ENCODE data around the gene PRTFDC1.

Gene PRTFDC1

GRCh38 chr10:24885551-24886289, 66.7 kb downstream of the PRTFDC1 start:
- DNase-seq (ENCODE audit: low read depth) = no peak
- no peak overlapping the region for H3K4me3 ChIP-seq (ENCODE audit: low read depth, low read length)
- TF ChIP-seq CTCF (IDR thresholded peaks at IDR 0.05; ENCODE audit: low read depth, low read length) (no peak), MYC (IDR thresholded peaks at IDR 0.05; ENCODE audit: low read depth, low read length) (no peak), POLR2A (IDR thresholded peaks at IDR 0.05; ENCODE audit: extremely low read depth, insufficient read length) (no peak), MAX (IDR thresholded peaks at IDR 0.05; ENCODE audit: low read depth, low read length) (no peak)

- no peak for TF ChIP-seq POLR2A (IDR thresholded peaks at IDR 0.05; ENCODE audit: extremely low read depth, insufficient read length)
- no peak for TF ChIP-seq CTCF (IDR thresholded peaks at IDR 0.05; ENCODE audit: low read depth, low read length)
- no peak overlapping the region for H3K4me3 ChIP-seq (ENCODE audit: low read depth, low read length)
- DNase-seq (ENCODE audit: low read depth) = no peak
Observed at GRCh38 chr10:24884793-24885192, 67.6 kb downstream of the PRTFDC1 start.

- TF ChIP-seq CTCF (IDR thresholded peaks at IDR 0.05; ENCODE audit: low read depth, low read length) = no peak
- TF ChIP-seq POLR2A (IDR thresholded peaks at IDR 0.05; ENCODE audit: extremely low read depth, insufficient read length) = no peak
- no peak for TF ChIP-seq MAX (IDR thresholded peaks at IDR 0.05; ENCODE audit: low read depth, low read length)
- TF ChIP-seq MYC (IDR thresholded peaks at IDR 0.05; ENCODE audit: low read depth, low read length) = no peak
- no peak overlapping the region for H3K4me3 ChIP-seq (ENCODE audit: low read depth, low read length)
- no peak for DNase-seq (ENCODE audit: low read depth)
Observed at GRCh38 chr10:24884316-24884715, 68.1 kb downstream of the PRTFDC1 start.

GRCh38 chr10:24883176-24883575, 69.2 kb downstream of the PRTFDC1 start:
- DNase-seq (ENCODE audit: low read depth) = no peak
- H3K4me3 ChIP-seq (ENCODE audit: low read depth, low read length) = no peak overlapping the region
- TF ChIP-seq MYC (IDR thresholded peaks at IDR 0.05; ENCODE audit: low read depth, low read length) (no peak), POLR2A (IDR thresholded peaks at IDR 0.05; ENCODE audit: extremely low read depth, insufficient read length) (no peak), CTCF (IDR thresholded peaks at IDR 0.05; ENCODE audit: low read depth, low read length) (no peak), MAX (IDR thresholded peaks at IDR 0.05; ENCODE audit: low read depth, low read length) (no peak)

- TF ChIP-seq MYC (IDR thresholded peaks at IDR 0.05; ENCODE audit: low read depth, low read length) = no peak
- TF ChIP-seq MAX (IDR thresholded peaks at IDR 0.05; ENCODE audit: low read depth, low read length) = no peak
- TF ChIP-seq CTCF (IDR thresholded peaks at IDR 0.05; ENCODE audit: low read depth, low read length) = no peak
- TF ChIP-seq POLR2A (IDR thresholded peaks at IDR 0.05; ENCODE audit: extremely low read depth, insufficient read length) = no peak
- H3K4me3 ChIP-seq (ENCODE audit: low read depth, low read length) = no peak overlapping the region
- no peak for DNase-seq (ENCODE audit: low read depth)
Observed at GRCh38 chr10:24882047-24882698, 70.2 kb downstream of the PRTFDC1 start.

Data from NB4 (cell line).